GM12801 (cell line): ENCODE measurements around the gene ECM2.

ENCODE experiments used
- TF ChIP-seq, protein P1 (sequence below): IDR thresholded peaks from one replicate; pipeline ENCODE4 v1.5.1; 2011; ENCODE audit warnings: control low read depth; ENCODE audit not compliant: insufficient read length; ENCODE audit errors: extremely low read depth

The ECM2 gene

DNA sequence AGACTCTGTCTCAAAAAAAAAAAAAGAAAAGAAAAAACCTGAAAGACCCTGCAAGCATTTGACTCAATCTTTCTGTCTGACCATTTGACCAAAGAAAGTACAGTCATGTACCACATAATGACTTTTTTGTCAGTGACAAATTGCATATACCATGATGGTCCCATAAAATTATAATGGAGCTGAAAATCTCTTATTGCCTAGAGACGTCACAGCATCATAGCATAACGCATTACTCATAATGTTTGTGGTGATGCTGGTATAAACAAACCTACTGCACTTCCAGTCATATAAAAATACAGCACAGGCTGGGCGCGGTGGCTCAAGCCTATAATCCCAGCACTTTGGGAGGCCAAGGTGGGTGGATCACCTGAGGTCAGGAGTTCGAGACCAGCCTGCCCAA is 10.5 kb downstream of the ECM2 start:
- TF ChIP-seq, protein P1, sequence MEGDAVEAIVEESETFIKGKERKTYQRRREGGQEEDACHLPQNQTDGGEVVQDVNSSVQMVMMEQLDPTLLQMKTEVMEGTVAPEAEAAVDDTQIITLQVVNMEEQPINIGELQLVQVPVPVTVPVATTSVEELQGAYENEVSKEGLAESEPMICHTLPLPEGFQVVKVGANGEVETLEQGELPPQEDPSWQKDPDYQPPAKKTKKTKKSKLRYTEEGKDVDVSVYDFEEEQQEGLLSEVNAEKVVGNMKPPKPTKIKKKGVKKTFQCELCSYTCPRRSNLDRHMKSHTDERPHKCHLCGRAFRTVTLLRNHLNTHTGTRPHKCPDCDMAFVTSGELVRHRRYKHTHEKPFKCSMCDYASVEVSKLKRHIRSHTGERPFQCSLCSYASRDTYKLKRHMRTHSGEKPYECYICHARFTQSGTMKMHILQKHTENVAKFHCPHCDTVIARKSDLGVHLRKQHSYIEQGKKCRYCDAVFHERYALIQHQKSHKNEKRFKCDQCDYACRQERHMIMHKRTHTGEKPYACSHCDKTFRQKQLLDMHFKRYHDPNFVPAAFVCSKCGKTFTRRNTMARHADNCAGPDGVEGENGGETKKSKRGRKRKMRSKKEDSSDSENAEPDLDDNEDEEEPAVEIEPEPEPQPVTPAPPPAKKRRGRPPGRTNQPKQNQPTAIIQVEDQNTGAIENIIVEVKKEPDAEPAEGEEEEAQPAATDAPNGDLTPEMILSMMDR: no peak

DNA sequence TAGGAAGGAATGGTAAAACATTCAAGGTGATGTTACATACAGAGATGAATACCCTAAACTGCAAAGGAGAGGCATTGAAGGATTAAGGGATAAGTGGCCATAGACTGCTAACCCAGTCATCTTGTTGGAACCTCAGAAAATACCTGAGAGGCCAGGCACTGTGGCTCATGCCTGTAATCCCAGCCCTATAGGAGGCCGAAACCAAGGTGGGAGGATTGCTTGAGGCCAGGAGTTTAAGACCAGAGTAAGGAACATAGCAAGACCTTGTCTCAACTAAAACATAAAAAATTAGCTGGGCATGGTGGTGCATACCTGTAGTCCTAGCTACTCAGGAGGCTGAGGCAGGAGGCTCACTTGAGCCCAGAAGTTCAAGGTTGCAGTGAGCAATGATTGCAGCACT is 10.9 kb downstream of the ECM2 start:
- TF ChIP-seq, protein P1: no peak

DNA sequence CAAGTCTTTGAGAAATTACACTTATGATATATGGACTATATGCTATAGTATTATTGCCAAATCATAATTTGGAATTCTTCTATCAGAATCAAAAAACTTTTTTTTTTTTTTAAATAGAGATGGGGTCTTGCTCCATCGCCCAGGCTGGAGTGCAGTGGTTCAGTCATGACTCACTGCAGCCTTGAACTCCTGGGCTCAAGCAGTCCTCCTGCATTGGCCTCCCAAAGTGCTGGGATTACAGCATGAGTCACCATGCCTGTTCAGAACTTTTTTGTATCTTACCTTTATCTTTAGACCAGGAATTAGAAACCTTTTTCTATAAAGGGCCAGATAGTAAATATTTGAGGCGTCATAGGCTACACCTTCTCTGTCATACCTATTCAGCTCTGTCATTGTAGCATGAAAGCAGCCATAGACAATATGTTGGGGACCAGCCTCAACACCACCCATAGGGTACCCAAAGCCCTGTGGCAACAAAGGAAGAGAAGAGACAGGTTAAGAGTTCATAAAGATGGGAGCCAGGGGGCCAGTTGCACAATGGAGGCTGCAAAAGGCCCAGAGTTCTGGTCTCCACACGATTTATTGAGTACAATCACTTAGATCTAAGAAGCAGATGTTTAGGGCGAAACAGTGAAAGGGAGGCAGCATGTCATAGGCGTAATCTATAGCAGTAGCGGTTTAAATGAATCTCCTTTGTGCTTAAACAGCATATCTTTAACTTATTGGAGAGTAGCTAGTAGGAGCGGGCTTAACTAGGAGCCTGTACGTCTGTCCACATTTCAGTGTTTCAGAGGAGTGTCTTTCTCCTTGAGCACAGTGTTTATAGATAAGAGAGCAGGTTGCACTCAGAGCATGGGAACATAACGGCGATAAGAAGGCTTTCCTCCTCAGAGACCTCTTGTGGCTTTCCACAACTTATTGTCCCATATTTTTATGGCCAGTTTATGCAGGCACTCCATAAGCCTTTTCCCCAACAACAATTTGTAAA is 12.5 kb downstream of the ECM2 start:
- TF ChIP-seq, protein P1: no peak

DNA sequence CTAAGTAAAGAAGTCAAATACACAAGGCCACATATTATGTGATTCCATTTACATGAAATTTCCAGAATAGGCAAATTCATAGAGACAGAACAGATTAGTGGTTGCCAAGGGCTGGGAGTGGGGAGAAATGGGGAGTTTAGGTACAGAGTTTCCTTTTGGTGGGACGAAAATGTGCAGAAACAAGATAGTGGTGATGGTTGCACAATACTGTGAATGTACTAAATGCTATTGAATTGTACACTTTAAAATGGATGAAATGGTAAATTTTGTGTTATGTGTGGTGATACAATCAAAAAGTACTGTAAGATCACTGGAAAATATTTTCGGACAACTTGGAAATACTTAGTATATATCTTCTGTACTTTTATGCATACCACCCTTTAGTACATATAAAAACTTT is 15.0 kb downstream of the ECM2 start:
- TF ChIP-seq, protein P1: no peak

DNA sequence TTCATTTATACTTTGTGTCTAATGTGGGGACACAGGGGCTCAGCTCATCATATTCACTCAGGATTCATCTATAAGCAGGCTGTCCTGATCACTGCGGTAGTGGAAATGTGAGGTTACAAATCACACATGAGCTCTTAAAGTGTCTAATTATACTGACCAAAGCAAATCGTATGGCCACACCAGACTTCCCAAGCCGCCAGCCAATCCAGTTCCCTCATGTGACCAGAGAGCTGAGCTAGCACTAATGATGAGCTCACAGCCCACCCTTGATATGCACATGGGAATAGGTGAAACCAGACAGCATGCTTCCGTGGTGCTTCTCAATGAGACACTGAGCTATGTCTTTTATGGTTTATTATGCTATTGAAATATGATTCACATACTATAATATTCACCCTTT is 17.6 kb downstream of the ECM2 start:
- TF ChIP-seq, protein P1: no peak

DNA sequence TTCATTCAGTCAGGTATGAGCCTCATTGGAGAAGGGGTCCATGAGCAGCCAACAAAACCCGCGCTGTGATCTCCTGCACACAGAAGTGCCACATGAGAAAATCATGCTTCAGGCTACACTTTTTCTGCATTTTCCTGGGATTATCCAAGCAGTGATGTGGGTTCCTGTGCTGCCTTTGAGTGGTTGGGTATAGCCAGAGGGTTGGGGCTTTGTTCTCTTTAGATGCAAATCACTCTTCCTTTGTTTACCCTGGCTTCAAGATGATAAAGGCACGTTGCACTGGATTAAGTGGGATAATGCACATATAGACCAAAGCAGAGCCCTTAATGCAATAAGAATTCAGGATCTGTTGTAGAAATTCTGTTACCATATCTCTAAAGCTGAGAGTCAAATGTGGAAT is 18.7 kb downstream of the ECM2 start:
- TF ChIP-seq, protein P1: no peak

DNA sequence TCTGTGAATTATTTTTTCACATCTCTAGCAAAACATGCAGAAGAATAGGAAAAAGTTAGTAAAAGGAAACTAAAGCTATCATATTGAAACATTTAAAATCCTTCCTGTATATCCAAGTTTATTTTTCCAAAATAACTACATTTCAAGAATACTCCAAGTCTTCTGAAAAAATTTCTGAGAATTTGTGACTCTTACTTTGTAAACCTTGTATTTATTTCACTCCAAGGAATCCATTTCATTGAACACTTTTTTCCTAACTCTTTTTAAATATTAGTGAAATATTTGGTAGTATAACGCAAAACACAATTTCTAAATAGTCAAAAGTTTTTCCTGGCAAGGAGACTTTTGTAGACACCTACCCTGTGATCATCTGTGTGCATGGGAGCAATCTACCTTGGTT is 19.3 kb downstream of the ECM2 start:
- TF ChIP-seq, protein P1: no peak
